ENCODE results near the gene TNIK.
"Not testable (repeated sequence)": the region's sequence is repeated elsewhere in the genome, so short reads cannot be mapped to it uniquely, and the experiment has no call there.

The TNIK gene

DNA sequence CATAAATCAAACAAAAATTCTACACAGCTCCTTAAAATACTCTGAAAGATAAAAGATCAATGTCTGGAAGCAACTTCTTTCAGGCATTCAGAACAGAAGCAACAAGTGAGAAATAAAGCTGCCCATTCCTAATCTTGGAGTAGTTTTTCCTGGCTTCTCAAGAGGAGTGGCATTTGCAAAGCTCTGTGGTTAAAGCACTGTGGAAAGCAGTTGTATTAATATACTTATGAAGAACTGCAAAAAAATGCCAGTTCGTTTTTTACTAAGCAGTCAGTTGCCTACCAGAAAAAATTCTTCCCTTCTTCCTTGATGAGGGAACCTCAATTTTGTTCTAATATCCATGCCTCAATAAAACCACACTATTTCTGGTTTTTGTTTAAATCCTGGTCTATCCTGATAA lies 197.8 kb downstream of the TNIK start:
- in situ Hi-C loops (cut with MboI; ENCODE audit: low sequenced_read_pairs): no loop called here

DNA sequence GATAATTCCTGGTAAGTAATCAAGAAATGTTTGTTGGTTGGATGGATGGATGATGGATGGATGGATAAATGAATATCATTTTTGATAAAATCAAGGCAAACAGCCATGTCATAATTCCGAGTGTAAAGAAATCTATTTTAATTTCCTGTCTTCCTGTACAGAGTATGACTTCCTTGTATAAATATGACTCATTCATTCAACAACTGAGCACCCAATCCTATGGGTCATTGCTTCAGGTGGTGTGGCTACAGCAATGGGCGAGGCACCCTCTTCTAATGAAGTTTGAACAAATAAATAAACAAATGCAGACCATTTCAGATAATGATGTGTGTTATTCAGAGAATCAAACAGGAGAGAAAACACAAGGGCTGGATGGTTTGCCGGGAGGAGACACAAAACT lies 198.7 kb downstream of the TNIK start:
- in situ Hi-C loops (cut with MboI; ENCODE audit: low sequenced_read_pairs): no loop called here

DNA sequence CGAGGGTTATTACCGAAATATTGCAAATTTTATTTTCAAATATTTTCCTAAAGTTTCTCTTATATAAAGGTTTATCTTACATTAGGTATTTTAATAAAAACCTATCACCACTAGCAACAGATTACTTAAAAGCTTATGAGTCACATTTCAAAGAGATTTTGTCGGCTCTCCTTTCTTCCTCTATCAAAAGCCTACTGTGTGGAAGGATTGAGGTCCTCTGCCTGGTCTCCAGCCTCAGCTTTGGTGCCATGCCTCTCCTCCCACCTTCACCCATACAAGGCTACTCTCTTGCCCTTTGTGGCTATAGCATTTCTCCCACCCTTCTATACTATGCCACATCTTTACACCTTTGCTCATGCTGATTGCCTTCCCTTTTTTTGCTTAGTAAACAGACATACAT lies 199.3 kb downstream of the TNIK start:
- in situ Hi-C loops (cut with MboI; ENCODE audit: low sequenced_read_pairs): no loop called here

DNA sequence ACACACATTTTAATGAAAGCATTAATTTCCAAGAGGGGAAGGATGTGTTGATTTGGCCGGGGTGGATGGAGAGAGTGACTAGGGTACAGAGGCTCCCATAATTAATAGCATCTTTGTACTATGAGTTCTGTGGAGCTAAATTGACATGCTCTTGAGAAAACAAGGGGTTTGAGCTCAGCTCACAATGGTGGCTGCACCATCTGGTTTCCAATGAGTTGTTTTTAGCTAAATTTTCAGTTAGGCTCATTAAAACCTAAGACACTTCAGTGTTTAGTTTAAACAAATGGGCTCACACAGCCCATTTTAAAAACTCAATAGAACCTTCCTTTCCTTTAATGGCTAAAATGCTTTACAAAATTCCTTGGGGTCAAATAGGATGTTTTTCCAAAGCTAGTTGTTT lies 199.7 kb downstream of the TNIK start:
- in situ Hi-C loops (cut with MboI; ENCODE audit: low sequenced_read_pairs): no loop called here

DNA sequence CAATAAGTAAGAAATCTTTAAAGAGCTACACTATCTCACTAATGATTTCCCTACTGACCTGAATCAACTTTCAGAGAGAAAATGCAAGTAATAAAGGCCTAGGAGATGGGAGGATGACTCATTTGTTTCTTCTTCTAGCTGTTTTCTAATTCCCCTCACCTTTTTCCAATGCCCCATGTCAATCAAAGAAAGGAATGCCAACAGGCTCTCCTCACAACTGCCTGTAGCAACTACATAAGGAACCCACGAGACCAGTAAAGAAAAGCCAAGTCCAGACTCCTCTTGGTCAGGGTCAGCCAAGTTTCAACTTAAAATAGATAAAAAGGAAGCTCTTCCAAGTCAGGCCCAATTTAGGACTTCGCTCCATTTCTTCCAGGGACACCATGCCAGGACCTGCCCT lies 201.9 kb downstream of the TNIK start:
- in situ Hi-C loops (cut with MboI; ENCODE audit: low sequenced_read_pairs): no loop called here

DNA sequence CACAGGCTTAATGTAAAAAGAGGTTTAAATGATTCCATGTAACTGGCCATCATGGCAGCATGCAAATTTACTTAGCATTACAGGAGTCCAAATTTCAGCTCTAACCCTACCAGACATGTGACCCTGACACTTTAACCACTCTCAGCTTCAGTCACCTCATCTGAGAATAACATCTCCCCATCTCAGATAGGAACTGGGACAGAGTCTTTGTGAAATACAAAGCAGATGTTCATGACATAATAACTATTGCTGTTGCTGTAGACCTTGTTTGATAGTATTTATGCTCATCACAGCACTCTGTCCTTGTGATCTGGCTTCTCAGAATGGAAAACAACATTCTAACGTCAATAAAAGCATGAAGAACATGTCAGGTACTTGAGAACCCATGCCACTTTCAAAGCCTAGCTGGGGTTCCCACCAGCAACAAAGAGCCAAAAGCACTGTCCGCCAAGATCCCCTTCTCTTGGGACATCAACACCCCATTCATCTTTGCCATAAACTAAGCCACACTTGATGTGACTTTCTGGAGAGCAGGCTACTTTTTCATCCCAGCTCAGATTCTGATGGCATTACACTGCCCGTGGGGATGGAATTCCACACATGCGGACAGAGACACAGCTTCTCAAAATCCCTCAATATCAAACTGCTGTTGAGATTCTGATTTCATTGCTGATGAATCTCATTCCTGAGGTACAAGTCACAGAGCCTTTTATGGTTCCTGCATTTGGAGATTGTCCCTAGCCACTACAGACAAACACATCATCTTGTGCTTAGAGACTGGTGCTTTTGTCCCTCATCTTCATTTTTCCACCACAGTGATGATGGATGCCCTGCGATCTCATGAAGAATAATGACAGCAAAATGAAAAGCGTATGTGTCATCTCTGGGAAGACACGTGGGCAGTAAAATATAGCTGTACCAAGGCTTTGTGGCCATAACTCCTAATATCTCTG lies 202.7 kb downstream of the TNIK start:
- in situ Hi-C loops (cut with MboI; ENCODE audit: low sequenced_read_pairs): no loop called here

DNA sequence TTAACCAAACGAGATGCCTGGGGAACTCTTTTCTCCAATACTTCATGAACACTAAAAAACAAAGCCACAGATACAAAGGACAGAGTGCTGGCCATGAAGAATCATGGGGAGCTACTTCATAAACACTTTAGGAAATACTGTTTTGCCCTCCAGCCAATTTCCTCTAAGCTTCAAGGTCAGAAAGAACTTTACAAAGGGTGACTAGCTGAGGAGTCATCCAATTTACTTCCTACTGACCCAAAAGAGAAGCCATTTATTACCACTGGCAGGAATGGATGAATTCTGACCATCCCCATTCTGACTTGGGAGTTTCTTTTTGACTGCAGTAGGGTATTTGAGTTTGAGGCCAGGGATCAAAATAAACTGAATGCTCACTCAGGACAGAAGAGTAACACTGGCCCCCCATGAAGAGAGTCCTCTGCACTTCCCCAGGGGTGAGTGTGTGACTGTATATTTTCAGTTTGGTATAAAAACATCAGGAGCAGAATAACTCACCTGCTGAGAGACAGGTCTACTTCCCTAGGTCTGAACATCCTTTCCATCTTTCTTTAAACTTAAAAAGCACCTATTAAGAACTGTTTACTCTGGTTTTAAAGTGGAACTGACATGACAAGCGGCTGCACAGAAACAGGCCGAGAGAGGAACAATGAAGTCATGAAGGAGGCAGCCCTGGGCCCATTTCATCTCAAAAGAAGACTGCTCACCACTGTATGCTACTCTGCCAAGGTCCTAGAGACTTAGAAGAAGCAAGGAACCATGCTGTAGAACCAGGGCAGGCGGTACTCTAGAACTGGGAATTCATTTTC lies 203.6 kb downstream of the TNIK start:
- in situ Hi-C loops (cut with MboI; ENCODE audit: low sequenced_read_pairs): no loop called here

DNA sequence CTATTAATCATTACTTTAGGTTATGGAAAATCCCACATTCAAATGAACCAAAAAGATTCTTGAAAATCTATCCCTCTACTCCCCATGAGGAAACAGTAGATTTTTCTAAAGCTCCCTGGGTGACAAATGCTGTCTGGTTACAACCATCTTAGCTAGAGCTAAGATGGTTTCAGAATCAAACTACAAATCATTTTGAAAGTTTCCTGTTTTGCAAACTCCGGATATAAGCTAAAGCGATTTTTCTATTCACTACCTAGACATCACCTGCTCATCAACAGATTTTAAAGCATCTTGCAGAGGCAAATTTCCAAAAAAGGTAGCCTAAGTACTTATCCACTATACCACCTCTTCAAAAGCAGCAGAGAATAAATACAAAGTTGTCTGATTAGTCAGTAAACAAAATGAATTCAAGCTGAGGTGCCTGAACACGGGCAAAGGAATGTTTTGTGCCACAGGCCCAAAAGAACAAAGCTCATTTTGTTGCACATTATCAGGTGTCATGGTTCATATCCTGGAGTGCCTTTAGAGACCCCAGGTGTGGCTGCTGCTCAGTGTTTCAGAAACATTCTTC lies 204.9 kb downstream of the TNIK start:
- in situ Hi-C loops (cut with MboI; ENCODE audit: low sequenced_read_pairs): no loop called here

DNA sequence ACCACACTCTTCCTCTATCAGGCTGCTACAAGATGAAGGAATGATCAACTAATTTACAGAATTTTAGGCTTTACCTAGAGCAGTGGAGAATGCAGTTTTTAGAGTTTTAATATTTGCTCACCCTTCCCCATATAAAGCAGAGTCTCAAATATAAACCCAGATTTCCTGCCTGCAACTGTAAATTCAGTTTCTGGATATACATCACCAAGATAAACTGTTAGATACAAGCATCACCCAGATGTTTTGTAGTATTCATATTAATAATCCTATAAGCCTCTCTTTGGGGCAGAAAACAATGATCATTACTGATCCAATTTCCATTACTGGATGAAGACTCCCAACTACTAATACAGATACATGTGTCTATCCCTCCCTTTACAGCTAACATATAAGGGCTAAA lies 205.9 kb downstream of the TNIK start:
- in situ Hi-C loops (cut with MboI; ENCODE audit: low sequenced_read_pairs): no loop called here

DNA sequence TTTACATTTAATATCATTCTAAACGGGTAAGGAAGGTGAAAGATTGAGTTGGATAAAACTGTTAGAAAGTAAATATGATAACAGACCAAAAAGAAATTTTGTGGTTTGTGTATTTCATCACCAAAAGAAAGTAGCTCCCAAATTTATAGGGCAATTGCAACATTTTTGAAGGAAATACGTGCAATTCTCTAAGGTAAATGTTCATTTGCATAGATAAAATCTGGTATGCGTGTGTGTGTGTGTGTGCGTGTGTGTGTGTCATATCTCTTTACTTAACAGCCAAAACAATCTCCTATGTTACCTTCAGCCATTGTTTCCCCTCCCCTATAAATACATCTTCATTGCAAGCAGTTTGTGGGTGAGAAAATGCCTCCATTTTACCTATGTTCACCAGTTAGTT lies 208.4 kb downstream of the TNIK start:
- in situ Hi-C loops (cut with MboI; ENCODE audit: low sequenced_read_pairs): no loop called here

DNA sequence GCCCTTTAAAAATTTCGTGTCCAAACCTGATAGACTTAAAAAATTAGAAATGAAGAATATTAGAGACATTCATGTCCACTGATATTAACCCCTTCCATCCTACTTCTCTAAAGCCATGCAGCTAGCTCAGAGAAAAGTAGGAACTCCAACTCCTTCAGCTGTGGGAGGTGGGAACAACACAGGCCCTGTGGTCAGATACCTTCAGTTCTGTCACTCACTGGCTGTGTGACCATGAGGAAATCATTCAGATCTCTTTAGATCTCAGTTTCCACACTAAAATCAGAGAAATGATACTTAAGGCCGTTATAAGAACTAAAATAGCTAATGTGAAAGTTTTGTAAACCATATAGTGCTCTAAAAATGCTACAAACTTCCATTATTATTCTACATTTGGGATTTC lies 209.8 kb downstream of the TNIK start:
- in situ Hi-C loops (cut with MboI; ENCODE audit: low sequenced_read_pairs): no loop called here

DNA sequence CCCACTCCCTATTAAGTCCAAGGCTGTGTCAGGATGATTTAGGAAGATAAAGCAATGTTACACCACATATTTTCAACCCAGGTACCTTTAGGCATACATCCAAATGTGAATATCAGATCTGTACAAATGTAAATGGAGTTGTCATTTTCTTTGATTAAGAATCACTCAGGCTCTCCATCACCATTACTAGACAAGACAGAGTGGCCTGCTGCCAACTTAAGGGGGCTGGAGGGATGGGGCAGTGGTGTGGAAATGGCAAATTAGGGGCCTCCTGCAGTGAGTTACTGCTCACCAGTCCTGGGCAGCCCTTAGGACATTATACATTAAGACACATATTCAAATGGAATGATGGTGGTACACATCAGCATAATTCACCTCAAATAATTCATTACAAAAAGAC lies 211.0 kb downstream of the TNIK start:
- in situ Hi-C loops (cut with MboI; ENCODE audit: low sequenced_read_pairs): no loop called here

DNA sequence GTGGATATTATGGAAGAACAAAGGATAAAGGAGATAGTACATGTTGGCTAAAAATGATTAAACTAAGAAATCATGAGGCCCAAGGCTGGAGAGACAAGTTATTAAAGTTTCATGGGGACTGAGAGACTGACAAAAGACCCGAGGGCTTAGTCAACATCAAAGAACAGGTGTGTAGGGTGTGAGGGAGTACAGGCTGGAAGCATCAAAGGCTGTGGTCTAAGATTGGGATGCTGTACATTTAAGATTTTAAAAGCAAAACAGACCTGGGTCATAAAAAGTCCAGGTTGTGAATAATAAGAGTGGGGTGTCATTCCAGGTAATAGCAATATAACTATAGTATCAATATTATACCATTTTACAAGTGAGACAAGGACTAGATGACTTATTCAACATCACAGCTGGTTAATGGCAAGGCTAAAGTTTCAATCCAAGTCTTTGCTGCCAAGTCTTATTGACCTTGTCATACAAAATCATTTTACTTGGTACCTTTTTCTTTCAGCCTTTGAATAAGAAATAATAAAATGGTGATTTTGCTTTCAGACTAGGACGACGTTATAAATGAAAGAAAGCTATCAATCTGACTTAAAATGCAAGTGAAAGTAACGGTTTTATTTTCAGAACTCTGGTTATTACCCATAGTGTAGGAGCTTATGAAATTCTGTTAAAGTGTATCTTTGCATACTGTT lies 211.6 kb downstream of the TNIK start:
- in situ Hi-C loops (cut with MboI; ENCODE audit: low sequenced_read_pairs): no loop called here

DNA sequence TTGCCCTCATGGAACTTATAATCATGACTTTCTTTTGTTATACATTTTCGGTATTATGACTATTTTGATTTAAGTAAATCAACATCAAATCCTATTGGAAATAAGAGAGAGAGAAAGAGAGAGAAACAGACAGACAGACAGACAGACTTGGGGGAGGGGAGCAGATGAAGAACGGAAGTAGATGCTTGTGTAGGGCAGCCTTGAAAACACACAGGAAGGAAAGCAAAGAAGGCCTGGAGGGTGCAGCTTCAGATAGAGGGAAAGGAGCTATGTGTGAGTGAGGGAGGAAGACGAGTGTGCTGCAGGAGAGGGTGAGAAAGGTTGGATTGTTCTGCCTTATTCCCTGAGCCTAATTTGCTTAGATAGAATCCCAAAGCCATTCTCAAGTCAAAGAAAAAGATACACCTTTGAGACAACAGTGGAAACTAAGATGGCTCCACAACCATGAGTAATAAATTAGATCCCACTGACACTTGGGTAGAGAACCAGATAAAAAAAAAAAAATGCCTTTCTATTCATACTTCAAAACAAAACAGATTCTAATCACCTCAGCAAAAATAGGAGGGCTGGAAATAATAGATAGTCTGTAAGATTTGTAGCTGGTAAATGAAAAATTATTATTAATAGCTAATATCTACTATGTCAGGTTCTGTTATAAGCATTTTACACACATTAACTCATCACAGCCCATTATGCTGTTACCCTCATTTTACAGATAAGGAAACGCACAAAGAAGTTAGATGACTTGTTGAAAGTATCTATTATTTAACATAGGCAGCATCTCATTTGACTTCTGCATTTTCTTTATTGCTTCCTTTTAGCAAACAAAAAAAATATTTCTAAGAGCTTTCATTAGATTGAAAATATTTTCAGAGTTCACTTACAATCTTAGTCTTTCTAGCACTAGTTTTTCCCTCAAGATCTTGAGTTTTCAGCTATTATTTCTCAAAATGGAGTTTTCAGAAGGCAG lies 214.1 kb downstream of the TNIK start:
- in situ Hi-C loops (cut with MboI; ENCODE audit: low sequenced_read_pairs): no loop called here

DNA sequence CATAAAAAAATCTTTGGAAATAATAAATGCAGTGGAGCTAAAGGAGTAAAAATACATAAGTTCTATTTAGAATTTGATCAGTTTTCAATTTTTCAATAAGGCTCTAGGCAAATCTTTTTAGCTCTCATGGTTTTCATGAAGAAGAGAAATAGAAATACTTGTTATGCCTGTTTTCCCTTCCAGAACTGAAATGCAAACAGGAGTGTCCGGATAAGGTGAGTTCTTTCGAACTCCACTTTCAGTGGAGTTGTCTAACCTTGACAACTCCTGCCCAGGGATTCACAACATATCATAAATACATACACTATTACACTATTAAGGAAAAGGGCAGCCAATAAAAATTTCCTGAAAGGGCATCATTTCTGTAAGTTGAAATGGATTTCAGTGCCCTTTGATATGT lies 217.3 kb downstream of the TNIK start:
- in situ Hi-C loops (cut with MboI; ENCODE audit: low sequenced_read_pairs): no loop called here

DNA sequence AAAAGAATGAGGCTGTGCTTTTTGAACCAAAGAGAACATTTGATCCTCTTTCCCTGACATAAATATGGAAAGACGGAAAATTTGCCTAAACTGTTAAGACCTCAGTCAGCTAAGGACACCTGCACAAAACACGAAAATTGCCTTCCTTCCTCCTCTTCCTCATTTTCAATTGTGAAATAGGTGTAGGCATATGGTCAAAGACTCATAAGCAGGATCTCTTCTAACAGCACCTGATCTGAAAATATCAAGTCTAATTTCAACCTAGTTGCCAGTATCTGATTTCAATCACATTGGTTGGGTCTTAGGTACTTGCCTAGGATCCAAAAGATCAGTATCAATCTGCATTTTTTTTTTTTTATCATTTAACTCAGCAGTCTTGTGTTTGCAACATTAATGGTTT lies 218.0 kb downstream of the TNIK start:
- in situ Hi-C loops (cut with MboI; ENCODE audit: low sequenced_read_pairs): no loop called here

DNA sequence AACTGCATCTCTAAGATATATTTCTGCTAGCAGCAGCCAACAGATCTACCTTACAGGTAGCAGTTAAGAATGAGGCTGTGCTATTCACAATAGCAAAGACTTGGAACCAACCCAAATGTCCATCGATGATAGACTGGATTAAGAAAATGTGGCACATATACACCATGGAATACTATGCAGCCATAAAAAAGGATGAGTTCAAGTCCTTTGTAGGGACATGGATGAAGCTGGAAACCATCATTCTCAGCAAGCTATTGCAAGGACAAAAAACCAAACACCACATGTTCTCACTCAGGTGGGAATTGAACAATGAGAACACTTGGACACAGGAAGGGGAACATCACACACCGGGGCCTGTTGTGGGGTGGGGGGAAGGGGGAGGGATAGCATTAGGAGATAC lies 218.6 kb downstream of the TNIK start:
- in situ Hi-C loops (cut with MboI; ENCODE audit: low sequenced_read_pairs): not testable (repeated sequence)

DNA sequence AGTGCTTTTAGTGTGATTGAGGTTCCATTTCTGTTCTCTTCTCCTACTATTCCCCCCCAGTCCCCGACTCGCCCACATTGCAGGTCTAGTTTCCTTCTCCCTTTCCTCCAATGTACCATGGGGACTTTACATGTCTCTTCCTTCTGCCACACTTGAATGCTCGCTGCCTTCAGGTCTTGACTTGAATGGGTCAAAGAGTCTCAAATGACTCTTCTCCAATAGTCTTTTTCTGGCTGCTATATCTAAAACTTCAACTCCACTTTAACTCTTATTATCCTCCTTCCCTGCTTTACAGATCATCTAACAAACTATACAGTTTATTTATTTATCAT lies 219.7 kb downstream of the TNIK start:
- in situ Hi-C loops (cut with MboI; ENCODE audit: low sequenced_read_pairs): no loop called here

DNA sequence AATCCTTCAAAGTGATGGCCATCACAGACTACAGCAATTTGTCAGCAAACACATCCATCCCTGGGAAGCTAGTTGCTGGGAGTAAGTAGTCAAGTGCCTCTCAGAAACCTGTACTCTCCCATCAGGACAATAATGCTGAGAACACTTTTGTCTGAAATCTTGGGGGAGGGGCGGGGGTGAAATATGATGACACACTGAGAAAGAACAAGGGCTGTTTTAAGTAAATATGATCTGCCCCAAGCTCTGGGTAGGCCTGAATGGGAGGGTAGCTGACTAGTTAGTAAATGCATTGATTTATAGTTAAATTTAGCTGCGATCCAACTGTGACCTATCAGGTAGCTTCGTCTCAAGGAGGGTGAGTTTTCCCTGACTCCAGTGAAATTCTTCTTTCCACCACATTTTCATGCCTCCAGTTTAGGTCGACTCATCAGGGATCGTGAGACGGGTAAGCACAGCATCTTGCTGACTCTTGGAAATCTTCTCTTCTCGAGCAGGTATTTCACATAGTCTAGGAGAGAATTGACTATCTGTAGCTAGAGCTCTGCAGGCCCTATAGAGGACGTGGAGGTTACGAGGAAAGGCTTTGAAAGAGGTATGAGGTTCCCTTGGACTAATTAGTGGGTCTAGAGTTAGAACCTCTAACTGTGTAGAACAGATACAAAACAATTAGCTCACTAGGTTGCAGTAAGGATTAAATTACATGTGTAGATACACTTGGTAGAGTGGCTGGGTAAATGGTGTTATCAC lies 220.3 kb downstream of the TNIK start:
- in situ Hi-C loops (cut with MboI; ENCODE audit: low sequenced_read_pairs): no loop called here

DNA sequence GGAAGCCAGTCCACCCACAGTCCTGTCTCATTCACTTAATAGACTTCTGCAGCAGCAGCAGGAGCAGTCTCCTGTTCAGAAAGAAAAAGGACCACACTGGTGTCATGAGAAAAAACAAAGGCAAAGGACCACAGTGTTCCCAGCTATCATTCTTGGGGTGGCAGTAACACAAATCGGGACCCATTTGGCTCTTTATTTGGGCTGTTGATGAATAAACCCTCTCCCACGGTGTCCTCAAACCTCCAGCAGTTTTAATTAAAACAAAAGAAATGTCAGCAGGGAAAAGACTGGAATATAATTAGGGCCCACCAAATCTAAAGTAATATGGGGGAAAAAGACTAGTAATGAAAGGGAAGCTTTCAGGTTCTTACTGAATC lies 223.2 kb downstream of the TNIK start:
- in situ Hi-C loops (cut with MboI; ENCODE audit: low sequenced_read_pairs): no loop called here
